Measurements from ENCODE around the gene MYT1.

MYT1 gene

GRCh38 chr20:64228086-64228653 is 63.9 kb downstream of the MYT1 start:
- POLR2A ChIA-PET, result no interaction called here
- CTCF ChIA-PET, result interaction anchor here (0.6 kb wide), 1 partner anchor 126 kb away, joined by 3 read pairs; no protein-coding TSS in a partner anchor

GRCh38 chr20:64228751-64229506 is 64.7 kb downstream of the MYT1 start:
- DNase-seq (ENCODE audit: extremely low spot score), result no peak
- TF ChIP-seq LEF1 (IDR thresholded peaks at IDR 0.05; ENCODE audit: borderline replicate concordance) (no peak), BHLHE40 (IDR thresholded peaks at IDR 0.05; ENCODE audit: borderline replicate concordance) (no peak), HDGF (IDR thresholded peaks at IDR 0.05; ENCODE audit: borderline replicate concordance) (no peak), NFRKB (IDR thresholded peaks at IDR 0.05) (no peak), FOXK2 (IDR thresholded peaks at IDR 0.05) (no peak), FOXA1 (IDR thresholded peaks at IDR 0.05) (no peak), CTBP1 (IDR thresholded peaks at IDR 0.05; ENCODE audit: borderline replicate concordance) (no peak), ZNF384 (IDR thresholded peaks at IDR 0.05) (no peak), FOXM1 (IDR thresholded peaks at IDR 0.05; ENCODE audit: borderline replicate concordance) (no peak), PKNOX1 (IDR thresholded peaks at IDR 0.05) (no peak), SP1 (IDR thresholded peaks at IDR 0.05) (no peak), SUZ12 (IDR thresholded peaks at IDR 0.05) (no peak), ARNT (IDR thresholded peaks at IDR 0.05) (no peak), L3MBTL2 (conservative IDR thresholded peaks at IDR 0.05) (no peak), TARDBP (IDR thresholded peaks at IDR 0.05) (no peak), ELF4 (IDR thresholded peaks at IDR 0.05) (no peak)
- ChIA-PET CTCF (interaction anchor here (0.8 kb wide), 1 partner anchor 13 kb away, joined by 3 read pairs; no protein-coding TSS in a partner anchor), POLR2A (no interaction called here)

More at GRCh38 chr20:64228086-64228653, 63.9 kb downstream of the MYT1 start:
- no peak for DNase-seq (ENCODE audit: extremely low spot score)
- TF ChIP-seq TARDBP (IDR thresholded peaks at IDR 0.05), result no peak
- TF ChIP-seq LEF1 (IDR thresholded peaks at IDR 0.05; ENCODE audit: borderline replicate concordance), result no peak
- TF ChIP-seq CTBP1 (IDR thresholded peaks at IDR 0.05; ENCODE audit: borderline replicate concordance), result no peak
- TF ChIP-seq NFRKB (IDR thresholded peaks at IDR 0.05), result no peak
- no peak for TF ChIP-seq HDGF (IDR thresholded peaks at IDR 0.05; ENCODE audit: borderline replicate concordance)
- TF ChIP-seq SUZ12 (IDR thresholded peaks at IDR 0.05), result no peak
- no peak for TF ChIP-seq FOXA1 (IDR thresholded peaks at IDR 0.05)
- TF ChIP-seq SP1 (IDR thresholded peaks at IDR 0.05), result no peak
- no peak for TF ChIP-seq FOXK2 (IDR thresholded peaks at IDR 0.05)
- TF ChIP-seq L3MBTL2 (conservative IDR thresholded peaks at IDR 0.05), result no peak

GRCh38 chr20:64229507-64230061 is 65.3 kb downstream of the MYT1 start:
- POLR2A ChIA-PET, result no interaction called here
- CTCF ChIA-PET, result interaction anchor here (0.8 kb wide), 1 partner anchor 13 kb away, joined by 3 read pairs; no protein-coding TSS in a partner anchor
- TF ChIP-seq LEF1 (IDR thresholded peaks at IDR 0.05; ENCODE audit: borderline replicate concordance) (no peak), FOXK2 (IDR thresholded peaks at IDR 0.05) (no peak), FOXA1 (IDR thresholded peaks at IDR 0.05) (no peak), L3MBTL2 (conservative IDR thresholded peaks at IDR 0.05) (no peak), ARNT (IDR thresholded peaks at IDR 0.05) (no peak), SUZ12 (IDR thresholded peaks at IDR 0.05) (no peak)
- DNase-seq (ENCODE audit: extremely low spot score), result no peak

GRCh38 chr20:64230461-64231145 is 66.4 kb downstream of the MYT1 start:
- TF ChIP-seq ELF4 (IDR thresholded peaks at IDR 0.05) (no peak), ARNT (IDR thresholded peaks at IDR 0.05) (no peak), HDGF (IDR thresholded peaks at IDR 0.05; ENCODE audit: borderline replicate concordance) (no peak), PKNOX1 (IDR thresholded peaks at IDR 0.05) (no peak), BHLHE40 (IDR thresholded peaks at IDR 0.05; ENCODE audit: borderline replicate concordance) (no peak), FOXM1 (IDR thresholded peaks at IDR 0.05; ENCODE audit: borderline replicate concordance) (no peak), CTBP1 (IDR thresholded peaks at IDR 0.05; ENCODE audit: borderline replicate concordance) (no peak), SUZ12 (IDR thresholded peaks at IDR 0.05) (no peak), TARDBP (IDR thresholded peaks at IDR 0.05) (no peak)
- ChIA-PET POLR2A (no interaction called here), CTCF (no interaction called here)
- DNase-seq (ENCODE audit: extremely low spot score), result no peak

- ChIA-PET CTCF (no interaction called here), POLR2A (no interaction called here)
- no peak for DNase-seq (ENCODE audit: extremely low spot score)
- TF ChIP-seq FOXA1 (IDR thresholded peaks at IDR 0.05) (no peak), TARDBP (IDR thresholded peaks at IDR 0.05) (no peak), SUZ12 (IDR thresholded peaks at IDR 0.05) (no peak), SP1 (IDR thresholded peaks at IDR 0.05) (no peak), HDGF (IDR thresholded peaks at IDR 0.05; ENCODE audit: borderline replicate concordance) (no peak), BHLHE40 (IDR thresholded peaks at IDR 0.05; ENCODE audit: borderline replicate concordance) (no peak), FOXM1 (IDR thresholded peaks at IDR 0.05; ENCODE audit: borderline replicate concordance) (no peak), LEF1 (IDR thresholded peaks at IDR 0.05; ENCODE audit: borderline replicate concordance) (no peak), ELF4 (IDR thresholded peaks at IDR 0.05) (no peak), PKNOX1 (IDR thresholded peaks at IDR 0.05) (no peak), L3MBTL2 (conservative IDR thresholded peaks at IDR 0.05) (no peak), ZNF384 (IDR thresholded peaks at IDR 0.05) (no peak), NFRKB (IDR thresholded peaks at IDR 0.05) (no peak)
These were observed 67.6 kb downstream of the MYT1 start for GRCh38 chr20:64231621-64232550.

Measured in HEK293T (cell line).